Lower leg skin (tissue), 4 donors: Measurements from ENCODE around the gene USP40. TPM values are rescaled to one million over a fixed set of nuclear protein-coding genes. Genes with fewer than 3 reads are reported as not detected.

Source experiments
- DNase-seq, 2 donors: peaks; one replicate each; pipeline ENCODE4 v3.0.0-alpha.2; 2019; ENCODE audit warnings: low spot score in 2 of 2
- H3K4me3 ChIP-seq: fragments of 200-600 bp; sonication (generic); 2 replicates; pipeline ENCODE4 v1.5.1; 2017; ENCODE audit warnings: mild to moderate bottlenecking, low read depth; ENCODE audit not compliant: poor library complexity, severe bottlenecking
- CTCF ChIP-seq, 3 donors: fragments of 450-650 bp; IDR thresholded peaks; one replicate each; pipeline ENCODE4 v1.5.1; 2016; ENCODE audit warnings: antibody characterized with exemption in 3 of 3, mild to moderate bottlenecking in 3 of 3, moderate library complexity in 2 of 3
- POLR2A ChIP-seq, 2 donors: fragments of 450-650 bp; IDR thresholded peaks; one replicate each; pipeline ENCODE4 v1.6.1; 2016 to 2017; ENCODE audit warnings: antibody characterized with exemption in 2 of 2, mild to moderate bottlenecking in 1 of 2, moderate library complexity in 1 of 2
- WGBS, 2 donors: methylation state at CpG; one replicate each; pipeline ENCODE4 v1.1.5; 2018; 5-methylcytosine and 5-hydroxymethylcytosine counted together
- intact Hi-C: fragments of 100-400 bp; cut with DNase I; formaldehyde crosslinking; loops from one replicate; pipeline ENCODE4 v1.15.0; 2023; ENCODE audit warnings: low total_unique reads
- total RNA-seq, 4 donors: library from RNA; depleted of rRNA; stranded (reverse); fragments of >200 nt; gene quantifications; one replicate each; pipeline ENCODE4 v1.1.0, GENCODE V29; 2016

The USP40 gene
- total RNA-seq, 4 donors from 2014 or later, result 26.9 to 38.7 (median 37.4) TPM

GRCh38 chr2:233428008-233428407, 138.6 kb downstream of the USP40 start:
- WGBS, 2 donors, result 82 to 87% methylated on average over 3 of the region's 3 CpGs
- intact Hi-C loops, result no loop called here
- DNase-seq, result peak in 1 of 2 donors; percentile 37
- no peak overlapping the region for H3K4me3 ChIP-seq
- TF ChIP-seq CTCF (IDR thresholded peaks at IDR 0.05) (no peak), POLR2A (IDR thresholded peaks at IDR 0.05) (no peak)

GRCh38 chr2:233426619-233427342, 139.8 kb downstream of the USP40 start:
- TF ChIP-seq POLR2A (IDR thresholded peaks at IDR 0.05), result no peak
- TF ChIP-seq CTCF (IDR thresholded peaks at IDR 0.05), result no peak
- no peak overlapping the region for H3K4me3 ChIP-seq
- WGBS, 2 donors, result 84 to 88% methylated on average over 7 of the region's 7 CpGs
- no peak for DNase-seq
- intact Hi-C loops, result no loop called here

Other genes starting within 250 kb of the USP40 start
- 10 to 100 TPM in 1 of 4 donors, 1 to 10 TPM in 3; 5.8 to 15.2 (median 7.8) TPM for gene DGKD, start 212.3 kb downstream of the USP40 start, total RNA-seq
- gene UGT1A8, start 50.9 kb upstream of the USP40 start, total RNA-seq, result not detected
- gene UGT1A10, start 69.7 kb upstream of the USP40 start, total RNA-seq, result under 1 TPM in 1 of 4 donors, not detected in 3; 0.36 TPM
- not detected for gene UGT1A9, start 105.1 kb upstream of the USP40 start, total RNA-seq
- gene UGT1A7, start 115.1 kb upstream of the USP40 start, total RNA-seq, result 1 to 10 TPM in 2 of 4 donors, under 1 TPM in 2; 0.21 to 6.9 (median 1.6) TPM
- gene UGT1A6, start 126.1 kb upstream of the USP40 start, total RNA-seq, result 10 to 100 TPM; 11.5 to 35.6 (median 14.4) TPM
- 1 to 10 TPM in 1 of 4 donors, under 1 TPM in 2, not detected in 1; 0.32 to 1.7 (median 0.80) TPM for gene UGT1A5, start 146.1 kb upstream of the USP40 start, total RNA-seq
- gene UGT1A4, start 152.0 kb upstream of the USP40 start, total RNA-seq, result 1 to 10 TPM; 1.0 to 2.9 (median 2.4) TPM
- 1 to 10 TPM in 1 of 4 donors, under 1 TPM in 2, not detected in 1; 0.30 to 1.1 (median 0.54) TPM for gene UGT1A3, start 162.3 kb upstream of the USP40 start, total RNA-seq
- under 1 TPM; 0.21 to 0.80 (median 0.36) TPM for gene UGT1A1, start 193.5 kb upstream of the USP40 start, total RNA-seq
- under 1 TPM in 2 of 4 donors, not detected in 2; 0.26 to 0.61 TPM for gene MROH2A, start 211.5 kb upstream of the USP40 start, total RNA-seq